Right lung (tissue), 5 donors: ENCODE results near the gene PHF12. TPM values are rescaled to one million over a fixed set of nuclear protein-coding genes. Genes with fewer than 3 reads are reported as not detected.
"Not testable (repeated sequence)": the region's sequence is repeated elsewhere in the genome, so short reads cannot be mapped to it uniquely, and the experiment has no call there.

Source experiments
- DNase-seq, 2 donors: peaks; one replicate each; pipeline ENCODE4 v3.0.0-alpha.2; 2013
- polyA plus RNA-seq, 5 donors: library from polyadenylated mRNA; unstranded; fragments of 120-200 nt; gene quantifications; one replicate each; pipeline versions ENCODE4 v1.2.1 to v1.2.3, GENCODE V29; 2013; ENCODE audit warnings: inconsistent platforms in 1 of 5, low replicate concordance in 1 of 5; ENCODE audit not compliant: insufficient read length in 5 of 5, insufficient read depth in 1 of 5

Gene PHF12
- polyA plus RNA-seq, 5 donors = 42.7 to 61.2 (median 57.0) TPM

DNA sequence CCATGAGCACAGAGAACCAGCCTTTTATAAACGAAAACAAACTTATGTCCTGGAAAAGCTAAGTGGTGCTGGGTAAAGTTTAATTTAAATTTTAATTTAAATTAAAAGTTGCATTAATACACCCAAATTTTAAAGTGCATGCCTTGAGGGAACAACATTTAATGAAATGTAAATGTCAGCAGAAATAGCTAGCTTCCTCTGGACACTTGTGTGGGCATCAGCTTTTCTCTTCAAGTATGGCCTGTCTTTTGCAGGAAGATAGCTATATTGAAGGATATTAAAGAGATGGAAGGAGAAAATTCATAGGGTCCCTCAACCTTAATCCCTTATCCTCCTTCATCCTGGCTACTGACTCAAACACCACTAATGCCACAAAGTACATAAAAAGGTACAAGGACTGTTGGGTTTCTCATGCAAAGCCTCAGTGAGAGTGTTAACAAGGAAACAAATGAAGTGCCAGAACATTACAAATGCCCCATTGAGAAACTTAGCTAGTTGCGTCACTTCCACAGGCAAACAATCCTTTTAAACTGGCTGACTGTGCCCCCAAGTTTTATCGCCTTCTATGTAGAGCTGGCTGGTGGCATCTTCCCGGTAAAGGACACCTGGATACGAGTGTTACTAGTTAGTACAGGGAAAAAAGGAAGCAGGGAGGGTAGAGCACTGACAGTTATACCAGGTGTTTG is 14.1 kb downstream of the PHF12 start:
- DNase-seq = peak; percentile 52 to 68

- DNase-seq = no peak
Observed at GRCh38 chr17:28935744-28936460, 15.4 kb downstream of the PHF12 start.

DNA sequence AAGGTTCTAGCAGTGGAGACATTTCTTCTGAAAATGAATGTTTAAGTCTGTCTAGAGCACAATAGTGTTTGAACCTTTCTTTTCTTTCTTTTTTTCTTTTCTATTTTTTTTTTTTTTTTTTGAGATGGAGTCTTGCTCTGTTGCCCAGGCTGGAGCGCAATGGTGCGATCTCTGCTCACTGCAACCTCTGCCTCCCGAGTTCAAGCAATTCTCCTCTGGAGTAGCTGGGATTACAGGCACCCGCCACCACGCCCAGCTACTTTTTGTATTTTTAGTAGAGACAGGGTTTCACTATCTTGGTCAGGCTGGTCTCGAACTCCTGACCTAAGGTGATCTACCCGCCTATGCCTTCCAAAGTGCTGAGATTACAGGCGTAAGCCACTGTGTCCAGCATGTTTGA is 16.8 kb downstream of the PHF12 start:
- DNase-seq = not testable (repeated sequence)

DNA sequence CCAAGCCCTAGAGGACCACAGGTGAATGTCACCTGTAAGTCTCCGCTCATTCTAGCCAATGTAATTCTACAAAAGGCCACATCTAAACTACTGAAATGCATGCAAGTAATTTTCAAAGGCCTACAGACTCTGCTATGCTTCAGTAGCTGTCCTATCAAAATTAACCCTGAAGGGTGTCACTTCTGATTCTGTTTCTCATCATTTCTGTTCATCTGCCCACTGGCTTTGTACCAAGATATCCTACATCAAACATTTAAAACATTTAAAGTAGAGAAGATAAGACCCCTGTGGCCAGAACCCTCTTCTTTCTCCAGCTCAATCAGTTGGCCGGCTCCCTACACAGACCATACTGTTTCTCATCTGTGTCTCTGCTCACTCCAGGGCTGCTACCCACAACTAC is 21.5 kb downstream of the PHF12 start:
- no peak for DNase-seq

GRCh38 chr17:28928061-28928460 is 23.3 kb downstream of the PHF12 start:
- DNase-seq = no peak

DNA sequence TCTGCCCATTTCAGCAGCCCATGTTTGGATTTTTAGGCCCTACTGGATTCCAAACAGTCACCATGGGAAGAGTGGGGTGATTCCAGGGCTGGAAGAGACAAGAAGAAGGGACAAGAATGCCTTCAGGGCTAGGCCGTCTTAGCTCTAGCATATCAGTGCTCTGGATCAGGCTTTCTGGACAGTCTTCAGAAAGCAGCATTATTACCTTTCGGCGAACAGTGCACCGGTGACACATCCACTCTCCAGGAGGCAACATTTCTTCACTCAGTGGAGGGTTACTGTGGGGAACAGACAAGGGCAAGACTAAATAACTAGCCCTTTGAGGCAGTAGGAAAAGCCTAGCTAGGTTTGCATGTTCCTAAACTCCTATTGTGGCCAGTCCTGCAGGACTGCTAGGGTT is 24.5 kb downstream of the PHF12 start:
- no peak for DNase-seq

- DNase-seq = no peak
Observed at GRCh38 chr17:28926366-28926765, 25.0 kb downstream of the PHF12 start.

DNA sequence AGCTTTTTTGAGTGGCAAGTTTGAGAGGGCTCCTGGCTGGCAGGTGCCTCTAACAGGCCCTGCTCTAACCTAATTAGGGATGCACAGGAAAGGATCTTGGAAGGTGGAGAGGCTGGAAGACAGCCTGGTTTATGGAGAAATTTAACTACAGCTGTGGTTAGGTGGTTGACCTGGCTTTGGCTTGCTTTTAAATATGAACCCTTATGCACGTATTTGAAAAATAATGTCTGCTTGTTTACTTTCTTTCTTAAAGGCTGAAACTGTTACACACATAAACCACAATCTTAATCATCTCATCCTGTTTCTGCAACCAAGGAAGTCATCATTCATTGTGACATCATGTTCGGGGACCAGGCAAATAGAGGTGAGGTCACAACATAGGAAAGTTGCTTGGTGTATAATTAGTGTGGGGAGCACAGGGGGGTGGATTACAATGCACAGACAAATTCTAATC is 25.4 kb downstream of the PHF12 start:
- no peak for DNase-seq

DNA sequence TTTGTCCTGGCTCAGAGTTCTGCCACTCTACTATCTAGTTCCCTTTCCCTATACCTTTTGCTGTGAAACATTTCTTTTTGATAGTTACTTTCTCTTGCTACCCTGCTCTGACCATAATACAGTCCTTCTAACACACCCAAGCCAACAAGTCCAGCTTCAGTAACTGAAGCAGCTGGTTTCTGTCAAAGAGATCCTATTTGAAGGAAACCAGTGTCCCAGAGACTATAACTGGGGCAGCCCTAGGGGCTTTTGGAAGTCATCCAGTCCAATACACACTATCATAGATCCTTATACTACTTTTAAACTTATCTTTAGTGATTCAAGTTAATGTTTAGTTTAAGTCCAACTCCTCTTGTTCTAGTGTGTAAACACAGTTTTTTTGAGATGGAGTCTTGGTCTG is 31.1 kb downstream of the PHF12 start:
- peak; percentile 38 to 52 for DNase-seq

GRCh38 chr17:28918295-28918694 is 33.0 kb downstream of the PHF12 start:
- DNase-seq = no peak

- no peak for DNase-seq
Observed at GRCh38 chr17:28917465-28917864, 33.9 kb downstream of the PHF12 start.

GRCh38 chr17:28917029-28917428 is 34.3 kb downstream of the PHF12 start:
- DNase-seq = no peak

GRCh38 chr17:28916302-28916934 is 34.9 kb downstream of the PHF12 start:
- no peak for DNase-seq

- DNase-seq = no peak
Observed at GRCh38 chr17:28912938-28913333, 38.4 kb downstream of the PHF12 start.

GRCh38 chr17:28912281-28912937 is 38.9 kb downstream of the PHF12 start:
- no peak for DNase-seq

GRCh38 chr17:28911411-28912045 is 39.8 kb downstream of the PHF12 start:
- DNase-seq = no peak

DNA sequence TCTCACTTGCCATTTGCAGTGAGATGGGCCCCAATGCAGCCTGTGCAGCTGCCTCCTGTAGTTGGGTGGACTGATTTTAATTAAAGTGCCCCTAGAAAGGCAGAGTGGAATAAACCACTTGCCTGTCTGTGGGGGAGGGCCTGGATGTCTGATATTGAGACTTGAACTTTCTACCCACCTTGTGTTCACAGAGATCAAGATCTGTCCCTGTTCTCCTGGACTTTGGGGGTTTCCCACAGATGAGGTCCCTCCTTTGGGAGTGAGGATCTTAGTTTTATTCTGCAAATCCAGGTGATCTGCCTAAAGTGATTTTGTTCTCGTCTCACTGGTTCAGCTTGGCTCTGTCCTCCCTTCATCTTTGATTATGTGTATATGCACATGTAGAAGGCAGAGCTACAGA is 40.8 kb downstream of the PHF12 start:
- DNase-seq = no peak

DNA sequence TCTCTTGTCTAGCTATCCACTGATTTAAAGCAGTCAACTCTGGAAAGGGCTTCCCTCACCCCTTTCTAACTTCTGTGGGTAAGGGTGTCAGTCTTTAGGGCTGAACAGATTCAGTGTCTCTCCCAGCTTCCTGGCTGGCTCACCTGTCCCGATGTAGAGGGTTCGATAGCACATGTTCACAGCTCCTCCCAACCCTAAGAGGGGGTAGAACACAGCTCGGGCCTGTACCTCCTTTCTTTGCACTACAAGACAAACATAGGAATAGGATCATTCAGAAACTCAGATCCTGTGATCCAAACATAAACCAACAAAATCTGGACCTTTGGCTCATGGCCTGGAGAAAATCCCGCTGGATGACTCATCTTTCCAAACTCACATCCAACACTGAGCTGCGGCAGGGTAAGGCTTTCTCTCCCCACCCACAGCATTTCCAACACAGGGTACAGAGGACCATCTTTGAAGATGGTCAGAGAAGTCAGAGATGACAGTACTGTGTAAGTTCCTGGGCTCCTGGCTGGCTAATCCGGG is 42.6 kb downstream of the PHF12 start:
- DNase-seq = no peak

GRCh38 chr17:28907709-28908475 is 43.4 kb downstream of the PHF12 start:
- peak; percentile 44 to 56 for DNase-seq

DNA sequence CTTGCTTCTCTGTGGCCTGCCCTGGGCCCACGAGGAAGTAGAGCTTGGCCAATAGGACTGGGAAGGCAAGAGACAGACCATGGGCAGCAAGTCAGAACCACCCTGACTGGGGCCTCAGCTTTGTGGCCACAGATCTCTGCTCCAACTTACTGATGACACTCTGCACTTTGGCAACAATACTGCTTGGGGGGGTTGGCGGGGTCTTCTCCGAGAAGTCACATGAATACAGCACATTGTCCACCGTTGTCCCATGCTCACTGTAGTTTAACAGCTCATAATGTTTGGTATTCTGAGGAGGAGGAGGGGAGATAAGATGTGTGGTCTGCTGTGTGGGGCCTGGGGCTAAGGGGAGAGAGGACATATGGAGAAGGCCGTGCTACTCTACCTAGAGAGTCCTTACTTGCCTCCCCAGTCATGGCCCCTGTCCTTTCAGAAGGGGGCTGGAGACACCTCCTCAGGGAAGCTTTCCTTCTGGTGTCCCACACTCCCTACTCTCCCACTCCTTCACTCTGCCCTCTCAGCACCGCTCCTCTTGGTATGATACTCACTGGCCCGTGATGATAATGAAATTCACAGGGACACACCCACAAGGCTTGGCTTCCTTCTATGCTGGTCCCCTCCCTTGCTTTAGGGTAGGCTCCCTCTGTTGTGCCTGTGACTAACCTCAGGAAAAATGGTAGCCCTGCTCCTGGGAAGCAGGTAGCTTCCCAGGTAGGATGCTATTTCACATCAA is 44.4 kb downstream of the PHF12 start:
- no peak for DNase-seq
